Renal pelvis (tissue), 4 donors: ENCODE results near the gene PBRM1. TPM values are rescaled to one million over a fixed set of nuclear protein-coding genes. Genes with fewer than 3 reads are reported as not detected.

ENCODE experiments used
- DNase-seq: peaks from one replicate; pipeline ENCODE4 v3.0.0-alpha.2; 2013
- polyA plus RNA-seq, 3 donors: library from polyadenylated mRNA; unstranded; fragments of 120-200 nt; gene quantifications; one replicate each; pipeline ENCODE4 v1.2.1, GENCODE V29; 2013; ENCODE audit not compliant: insufficient read length in 3 of 3

The PBRM1 gene
- polyA plus RNA-seq, 3 donors: 56.4 to 60.4 (median 59.4) TPM

DNA sequence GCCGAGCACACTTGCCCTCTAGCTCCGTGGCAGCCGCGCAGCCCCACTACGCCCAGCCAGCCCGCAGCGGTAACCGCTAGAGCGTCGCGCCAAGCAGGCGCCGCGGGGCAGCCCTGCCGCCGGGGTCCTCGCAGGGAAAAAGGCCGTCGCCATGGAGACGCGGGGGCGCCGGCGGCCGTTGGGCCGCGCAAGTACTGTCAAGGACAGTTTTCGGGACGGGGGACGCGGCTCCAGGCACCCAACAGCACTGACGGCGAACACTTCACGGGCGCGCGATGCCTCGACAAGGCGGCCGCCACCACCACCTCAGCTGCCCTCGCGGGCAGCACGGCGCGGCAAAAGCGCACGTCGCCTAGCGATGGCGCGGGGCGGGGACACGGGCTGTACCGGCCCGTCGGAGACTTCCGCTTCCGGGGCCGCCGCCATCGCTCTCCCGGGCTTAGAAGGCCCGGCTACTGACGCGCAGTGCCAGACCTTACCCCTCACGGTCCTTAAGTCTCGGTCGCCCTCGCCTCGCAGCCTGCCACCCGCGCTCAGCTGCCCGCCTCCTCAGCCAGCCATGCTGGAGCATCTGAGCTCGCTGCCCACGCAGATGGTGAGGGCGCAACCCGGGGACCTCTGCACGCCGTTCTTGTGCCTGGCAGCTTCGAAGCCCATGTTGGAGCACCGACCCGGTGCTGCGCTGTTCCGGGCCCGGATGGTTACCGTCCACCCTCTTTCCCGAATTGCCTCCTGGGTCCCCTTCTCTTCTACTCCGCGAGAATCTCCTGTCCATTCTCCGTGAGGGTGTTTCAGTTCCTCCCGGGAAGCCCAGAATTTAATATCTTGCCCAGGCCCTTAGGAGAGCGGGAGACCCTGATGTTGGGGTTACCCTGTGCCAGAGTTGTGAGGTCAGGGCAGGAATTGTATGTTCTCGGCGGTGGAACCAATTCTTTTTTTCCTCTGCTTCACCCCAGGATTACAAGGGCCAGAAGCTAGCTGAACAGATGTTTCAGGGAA lies 20.3 kb upstream of the PBRM1 start, which contains the start of the genes GLT8D1 and SPCS1:
Gene GLT8D1, minus strand, starts transcription at position 104 of the 999 bp plus-strand sequence. CDS start 5,331 bp downstream, outside the sequence.
Gene SPCS1, plus strand, starts transcription at position 419 of the 999 bp plus-strand sequence. Its CDS starts 141 bp downstream, at position 560.
- peak; percentile 85 for DNase-seq

DNA sequence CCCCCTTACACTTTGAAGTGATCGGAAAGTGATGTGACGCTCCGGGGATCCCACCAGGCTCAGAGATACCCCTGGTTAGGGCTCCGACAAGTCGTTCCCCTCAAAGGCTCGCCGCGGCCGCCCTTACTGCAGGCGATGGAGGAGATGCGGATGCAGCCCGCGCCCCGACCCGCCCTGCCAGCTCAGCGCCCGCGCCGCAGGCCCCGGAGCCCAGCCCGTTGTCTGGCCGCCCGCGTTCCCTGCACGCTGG lies 19.6 kb upstream of the PBRM1 start:
- DNase-seq: no peak

DNA sequence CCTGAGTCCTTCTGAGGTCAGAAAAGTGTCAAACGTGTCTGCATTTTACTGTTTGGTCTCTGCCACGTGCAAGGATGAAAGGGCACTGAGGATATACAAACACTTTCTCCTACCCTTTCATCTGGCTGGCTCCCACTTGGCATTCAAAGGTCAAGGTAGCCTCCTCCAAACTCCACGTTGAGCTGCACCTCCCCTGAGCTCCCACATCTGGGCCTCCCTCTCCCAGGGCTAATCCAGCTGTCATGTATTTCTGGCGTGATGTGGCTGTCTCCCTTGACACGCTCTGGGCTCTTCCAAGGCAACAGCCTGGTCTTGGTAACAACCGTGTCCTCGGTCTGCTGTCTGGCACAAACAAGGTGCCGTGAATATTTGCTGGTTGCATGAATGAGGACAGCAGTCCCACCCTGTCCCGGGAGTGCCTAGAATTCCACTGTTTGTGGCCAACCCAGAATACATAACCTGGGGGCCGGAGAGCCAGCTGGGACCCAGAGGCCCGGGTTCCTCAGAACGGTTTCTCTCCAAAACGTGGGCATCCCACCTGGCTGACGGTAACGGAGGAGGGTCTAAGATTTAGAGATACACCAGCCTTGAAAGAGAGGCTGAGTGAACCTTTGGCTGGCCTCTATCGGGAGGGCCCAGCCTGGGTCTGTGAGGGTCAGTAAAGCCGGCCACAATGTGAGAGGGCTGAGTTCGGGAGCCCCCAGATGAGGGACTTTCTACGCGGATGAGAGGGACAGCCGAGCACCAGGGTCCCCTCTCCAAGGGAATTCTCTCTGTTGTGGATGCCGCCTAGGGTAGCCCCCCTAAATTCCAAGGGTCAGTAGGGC lies 19.1 kb upstream of the PBRM1 start:
- peak; percentile 31 for DNase-seq

DNA sequence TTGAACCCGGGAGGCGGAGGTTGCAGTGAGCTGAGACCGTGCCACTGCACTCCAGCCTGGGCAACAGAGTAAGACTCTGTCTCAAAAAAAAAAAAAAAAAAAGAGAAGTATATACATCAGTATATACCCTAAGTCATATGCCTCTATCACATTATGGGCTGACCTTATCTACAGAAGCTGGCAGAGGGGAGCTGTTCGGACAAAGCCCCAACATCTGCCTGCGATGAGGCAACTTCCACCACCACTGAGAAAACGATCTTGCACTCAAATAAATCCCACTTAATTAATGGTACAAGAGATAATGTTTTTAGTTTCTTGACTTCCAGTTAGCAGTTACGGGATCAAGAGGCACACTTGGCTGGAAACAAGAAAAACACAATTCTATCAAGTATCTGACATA lies 17.6 kb upstream of the PBRM1 start:
- no peak for DNase-seq

DNA sequence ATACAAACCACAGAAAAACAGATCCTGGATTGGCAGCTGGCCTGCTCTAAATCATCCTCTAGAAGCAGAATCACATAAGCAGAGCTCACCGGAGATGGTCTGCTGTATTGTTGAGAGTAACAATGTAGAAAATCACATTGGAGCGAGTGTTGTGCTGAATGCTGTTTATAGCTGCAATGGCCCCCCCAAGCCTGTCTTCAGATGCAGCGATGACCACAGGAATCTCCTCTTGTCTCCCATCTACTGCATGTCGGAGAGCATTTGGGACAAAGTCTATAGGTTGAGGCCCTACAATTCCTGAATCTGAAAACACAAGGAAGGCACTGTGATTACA lies 11.9 kb upstream of the PBRM1 start:
- no peak for DNase-seq

DNA sequence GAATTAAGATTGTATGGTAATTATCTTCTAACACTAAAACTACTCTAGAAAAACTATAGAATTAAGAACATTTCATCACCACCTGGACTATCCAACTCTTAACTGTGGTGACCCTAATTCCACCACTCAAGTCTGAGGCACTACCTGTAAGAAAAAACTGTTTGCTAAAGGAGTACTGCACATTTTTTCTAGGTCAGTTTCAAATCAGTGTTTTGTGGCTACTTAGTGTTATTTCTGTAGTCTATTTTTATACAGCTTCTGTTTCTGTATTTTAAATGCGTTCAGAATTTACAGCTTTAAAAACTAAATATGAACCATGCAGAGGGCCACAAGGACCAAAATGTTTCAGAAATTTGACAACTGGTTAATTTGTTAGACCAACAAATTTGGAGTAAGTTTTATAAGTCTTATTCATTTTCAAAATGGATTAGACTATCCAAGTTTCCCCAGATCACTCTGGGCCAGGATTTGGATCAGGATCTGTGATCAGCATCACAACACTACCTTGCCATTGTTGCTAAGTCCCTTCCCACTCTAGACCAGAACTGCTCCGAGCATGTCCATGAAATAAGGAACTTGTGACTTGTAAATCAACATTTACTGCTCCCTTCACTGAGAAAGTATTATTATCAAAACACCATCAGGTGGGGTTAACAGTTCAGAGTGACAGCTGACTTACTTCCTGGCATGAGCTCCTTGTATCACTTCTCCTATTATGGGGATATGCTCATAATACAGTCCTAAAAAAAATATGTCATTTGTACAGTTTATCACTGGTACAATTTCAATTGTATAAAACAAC lies 11.3 kb upstream of the PBRM1 start:
- DNase-seq: no peak

DNA sequence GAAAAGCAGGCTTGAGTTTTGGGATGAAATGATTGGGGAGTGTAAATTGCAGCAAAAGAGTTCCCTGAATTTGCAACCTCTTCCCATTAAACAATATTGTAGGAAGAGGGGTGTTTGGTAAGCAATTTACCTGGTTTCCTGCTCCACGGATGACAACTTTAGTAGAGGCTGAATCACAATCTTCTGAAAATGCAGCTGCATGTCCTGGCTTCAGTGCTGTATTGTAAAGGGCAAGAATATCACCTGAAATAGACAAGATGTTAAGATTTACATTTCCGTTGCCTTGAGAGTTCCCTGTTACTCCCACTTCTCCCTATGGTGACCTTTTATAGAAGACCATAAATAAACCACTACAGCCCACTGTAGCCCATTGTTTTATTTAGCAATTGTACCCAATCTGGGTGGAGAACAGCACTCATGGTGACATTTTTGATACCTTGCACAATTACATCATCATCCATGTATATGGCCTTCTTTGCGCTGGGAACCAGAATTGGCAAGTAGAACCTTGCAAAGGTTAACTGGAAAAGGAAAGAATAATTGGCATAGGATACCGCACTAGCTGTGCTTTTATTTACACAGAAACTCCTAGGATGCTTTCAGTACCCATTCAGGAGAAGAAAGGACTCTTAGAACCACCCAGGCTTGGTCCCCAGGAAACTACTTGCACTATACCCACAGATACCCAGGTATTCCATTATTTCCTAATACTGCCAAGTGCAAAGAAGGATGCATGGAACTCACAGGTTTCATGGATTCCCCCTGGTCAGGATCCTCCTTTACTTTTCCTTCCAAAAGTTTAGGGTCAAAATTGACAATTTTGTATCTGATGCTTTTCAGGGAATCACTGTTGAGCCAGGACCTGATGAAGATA lies 10.3 kb upstream of the PBRM1 start:
- no peak for DNase-seq

DNA sequence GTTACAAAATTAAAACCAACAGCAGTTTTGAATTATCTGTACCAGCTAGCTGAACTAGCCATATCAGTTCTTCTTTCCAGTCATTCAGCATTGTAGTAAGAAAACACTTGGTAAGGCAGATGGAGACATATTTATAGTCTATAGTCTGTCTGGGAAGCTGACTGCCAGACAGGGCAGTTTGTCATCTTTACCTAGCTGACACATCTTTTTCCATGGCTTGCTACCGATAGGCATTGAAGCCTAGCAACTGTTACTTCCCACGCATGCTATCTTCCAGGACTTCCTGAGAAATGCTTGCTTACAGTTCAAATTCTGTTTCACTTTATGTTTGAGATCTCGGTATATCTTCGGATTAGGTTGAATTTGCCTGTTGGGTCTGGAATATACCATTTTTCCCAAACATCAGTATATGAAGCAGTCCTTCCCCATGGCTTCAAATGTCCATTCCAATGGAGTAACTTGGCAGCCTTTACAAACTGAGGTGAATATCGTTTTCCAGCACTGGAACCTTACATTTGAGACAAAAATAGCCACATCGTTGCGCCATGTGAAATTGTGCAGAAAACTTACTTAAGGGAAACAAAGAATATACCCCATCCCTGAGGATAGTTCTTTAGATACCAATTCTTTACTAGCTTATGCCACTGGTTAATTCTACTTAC lies 8.9 kb upstream of the PBRM1 start:
- DNase-seq: no peak

DNA sequence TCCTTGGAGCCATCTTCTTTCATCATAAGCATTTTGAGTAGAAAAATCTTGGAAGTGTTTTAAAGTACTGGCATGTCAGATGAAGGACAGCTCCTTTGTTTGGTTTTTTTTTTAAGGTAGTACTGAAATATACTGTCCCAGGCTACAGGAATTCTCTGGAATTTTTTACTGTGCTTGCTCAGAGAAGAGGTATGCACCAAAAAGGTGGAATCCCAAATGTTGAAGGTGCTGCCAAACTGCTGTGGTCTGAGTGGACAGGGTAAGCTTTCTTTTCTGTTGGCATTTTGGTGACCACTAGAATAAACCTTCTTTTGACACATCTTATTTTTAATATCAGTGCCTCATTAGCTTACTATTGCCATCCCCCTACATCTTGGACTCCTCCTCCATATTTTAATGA lies 7.4 kb upstream of the PBRM1 start:
- no peak for DNase-seq

DNA sequence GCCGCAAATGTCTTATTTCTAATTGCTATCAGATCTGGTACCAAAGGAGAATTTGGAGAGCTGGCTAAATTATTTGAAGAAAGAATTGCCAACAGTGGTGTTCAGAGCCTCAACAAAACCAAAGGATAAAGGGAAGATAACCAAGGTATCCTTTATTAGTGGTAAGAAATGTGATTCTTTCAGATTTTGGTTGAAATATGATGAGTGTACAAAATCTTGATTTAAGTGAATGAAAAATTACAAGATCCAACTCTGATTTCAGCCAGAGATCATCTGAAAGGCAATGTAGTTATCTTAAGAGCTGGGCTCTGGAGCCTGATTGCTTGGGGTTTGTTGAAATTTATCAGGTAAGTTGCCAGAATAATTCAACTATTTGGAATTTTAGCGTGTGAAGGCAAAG lies 4.8 kb upstream of the PBRM1 start:
- DNase-seq: no peak

DNA sequence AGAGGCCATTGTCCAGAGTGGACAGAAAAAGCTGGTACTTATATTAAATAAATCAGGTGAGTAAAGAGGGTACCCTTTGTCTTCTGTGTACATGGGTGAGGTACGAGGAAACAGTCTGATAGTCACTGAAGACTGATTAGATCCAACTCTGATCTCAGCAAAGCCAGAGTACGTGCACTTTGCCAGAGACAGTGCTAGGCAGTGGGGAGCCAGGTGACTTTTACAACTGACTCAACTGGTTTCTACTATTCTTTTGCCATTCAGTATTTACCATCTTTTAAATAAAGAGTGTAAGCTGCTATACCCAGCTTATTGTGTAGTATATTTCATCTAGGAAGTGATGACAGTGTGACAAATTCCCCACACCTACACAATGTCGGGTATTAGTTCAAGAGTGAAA lies 3.4 kb upstream of the PBRM1 start:
- no peak for DNase-seq

DNA sequence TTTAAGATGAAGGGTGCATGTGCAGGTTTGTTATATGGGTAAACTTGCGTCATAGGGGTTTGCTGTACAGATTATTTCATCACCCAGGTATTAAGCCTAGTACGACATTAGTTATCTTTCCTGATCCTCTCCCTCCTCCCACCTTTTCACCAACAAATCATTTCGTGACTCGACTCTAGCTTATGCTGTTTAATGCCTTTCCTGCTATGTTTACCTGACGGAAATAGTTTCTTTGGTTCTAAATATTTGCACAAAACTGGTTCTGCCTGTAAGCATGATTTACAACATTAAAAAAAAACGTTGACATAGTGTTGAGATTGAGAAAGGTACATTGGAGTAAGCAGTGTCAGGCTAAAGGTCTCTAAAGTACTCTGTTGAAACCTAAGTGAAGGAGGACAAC lies 2.6 kb upstream of the PBRM1 start:
- no peak for DNase-seq

DNA sequence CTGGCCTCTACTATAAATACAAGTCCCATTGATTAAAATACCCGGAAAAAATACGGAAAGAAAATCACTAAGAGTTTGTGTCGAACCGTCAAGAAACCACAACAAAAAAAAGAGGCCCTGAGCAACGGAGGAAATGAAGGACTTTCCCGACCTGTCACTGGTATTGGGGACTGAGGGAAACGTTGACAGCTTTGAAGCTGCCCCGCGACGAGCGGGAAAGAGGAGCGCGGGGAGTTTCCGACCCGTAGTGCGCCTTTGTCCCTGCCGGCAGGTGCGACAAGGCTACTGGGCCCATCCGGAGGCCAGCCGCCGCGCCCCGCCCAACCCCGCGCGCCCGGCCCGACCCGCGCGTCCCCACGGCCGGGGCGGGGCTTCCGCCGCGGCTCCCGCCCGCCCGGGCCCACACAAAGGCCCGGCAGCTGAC lies 416 bp downstream of the PBRM1 start:
- DNase-seq: peak; percentile 73

DNA sequence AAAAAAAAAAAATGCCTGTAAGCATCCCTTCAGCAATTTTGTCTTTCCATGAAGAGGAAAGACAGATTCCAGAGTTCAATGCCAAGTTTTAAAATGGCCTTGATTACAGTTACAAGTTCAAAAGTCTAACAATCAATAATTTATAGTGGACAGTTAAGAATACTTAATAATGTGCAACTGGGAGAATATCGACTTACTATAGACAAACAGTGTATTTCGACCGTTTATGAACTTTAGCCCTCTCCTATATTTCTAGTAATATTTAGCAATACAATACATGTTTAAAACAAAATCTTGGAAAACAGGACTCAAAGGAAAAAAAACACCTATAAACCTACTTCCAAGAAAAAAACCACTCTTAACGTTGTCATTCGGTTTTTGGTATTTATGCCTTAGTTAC lies 1.5 kb downstream of the PBRM1 start:
- DNase-seq: no peak

DNA sequence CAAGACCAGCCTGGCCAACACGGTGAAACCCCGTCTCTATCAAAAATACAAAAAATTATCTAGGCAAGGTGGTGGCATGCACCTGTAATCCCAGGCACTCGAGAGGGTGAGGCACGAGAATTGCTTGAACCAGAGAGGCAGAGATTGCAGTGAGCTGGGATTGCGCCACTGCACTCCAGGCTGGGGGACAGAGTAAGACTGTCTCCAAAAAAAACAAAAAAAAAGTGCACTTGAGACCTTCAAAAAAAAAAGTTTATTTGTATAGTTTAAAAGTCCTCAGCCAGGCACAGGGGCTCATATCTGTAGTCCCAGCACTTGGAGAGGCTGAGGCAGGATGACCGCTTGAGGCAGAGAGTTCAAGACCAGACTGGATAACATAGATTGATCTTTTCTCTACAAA lies 2.1 kb downstream of the PBRM1 start:
- no peak for DNase-seq

DNA sequence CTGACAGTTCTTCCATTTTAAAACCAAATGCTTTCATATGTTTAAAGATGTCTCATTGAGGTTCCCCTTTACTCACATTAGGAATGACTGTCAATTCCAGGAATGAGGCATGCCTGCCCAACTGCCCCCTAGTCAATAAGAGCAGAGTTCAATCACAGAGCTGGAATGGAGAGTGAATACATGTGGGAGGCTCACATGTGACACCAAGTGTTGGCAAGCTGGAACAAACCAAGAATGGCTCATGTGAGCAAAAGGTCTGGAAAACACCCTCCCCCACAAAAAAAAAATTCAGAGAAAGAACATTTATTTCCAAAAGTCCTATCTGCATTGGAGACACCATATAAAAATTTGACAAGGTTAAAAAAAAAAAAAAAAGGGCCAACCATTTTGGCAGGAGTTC lies 3.7 kb downstream of the PBRM1 start:
- DNase-seq: peak; percentile 24

DNA sequence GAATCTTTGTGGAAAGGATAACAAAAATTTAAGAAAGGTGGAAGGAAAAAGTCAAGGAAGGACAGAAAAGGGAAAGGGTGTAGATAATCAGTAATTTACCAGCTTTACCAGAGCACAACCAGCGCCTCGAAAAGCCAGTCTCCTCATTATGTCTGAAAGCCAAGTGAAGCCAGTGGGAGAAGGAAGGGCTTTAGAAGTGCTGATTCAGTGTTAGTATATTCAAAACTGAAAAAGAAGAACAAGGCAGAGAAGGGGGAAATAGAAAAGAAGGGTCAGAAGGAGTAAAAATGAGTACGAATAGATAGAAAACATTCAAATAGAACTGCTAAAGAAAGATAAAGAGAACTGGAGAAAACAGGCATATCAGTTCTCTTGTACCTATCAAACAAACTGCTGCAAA lies 4.1 kb downstream of the PBRM1 start:
- no peak for DNase-seq

DNA sequence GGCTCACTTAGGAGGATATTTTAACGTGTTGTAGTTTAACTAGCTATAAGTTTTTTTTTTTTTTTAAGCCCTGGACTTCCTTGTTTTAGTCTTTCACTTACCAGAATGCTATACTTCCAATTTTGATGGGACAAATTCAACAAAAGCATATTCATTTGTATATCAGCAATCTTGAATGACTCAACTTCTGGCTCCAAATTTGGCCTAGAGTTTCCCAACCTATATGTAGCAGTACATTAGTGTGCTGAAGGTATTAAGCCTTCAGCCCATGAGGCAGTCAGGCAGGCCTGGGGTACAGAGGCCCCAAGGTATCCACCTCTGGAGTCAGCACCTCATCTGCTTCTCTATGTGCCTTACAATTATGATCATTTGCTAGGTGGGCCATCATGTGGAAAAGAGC lies 5.9 kb downstream of the PBRM1 start:
- no peak for DNase-seq

DNA sequence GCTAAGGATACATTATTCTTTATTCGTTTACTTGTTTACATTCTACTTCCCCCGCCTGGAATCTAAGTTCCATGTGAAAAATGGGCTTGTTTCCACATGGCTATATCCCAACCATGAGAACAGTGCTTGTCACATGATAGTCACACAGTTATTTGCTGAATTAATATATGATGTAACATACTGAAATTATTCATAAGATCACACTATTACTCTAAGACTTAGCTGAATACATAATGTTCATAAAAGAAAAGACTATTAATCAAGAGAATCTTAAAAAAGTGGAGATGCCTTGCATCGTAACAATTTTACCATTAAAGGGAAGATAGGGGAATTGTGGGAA lies 6.5 kb downstream of the PBRM1 start:
- DNase-seq: no peak

DNA sequence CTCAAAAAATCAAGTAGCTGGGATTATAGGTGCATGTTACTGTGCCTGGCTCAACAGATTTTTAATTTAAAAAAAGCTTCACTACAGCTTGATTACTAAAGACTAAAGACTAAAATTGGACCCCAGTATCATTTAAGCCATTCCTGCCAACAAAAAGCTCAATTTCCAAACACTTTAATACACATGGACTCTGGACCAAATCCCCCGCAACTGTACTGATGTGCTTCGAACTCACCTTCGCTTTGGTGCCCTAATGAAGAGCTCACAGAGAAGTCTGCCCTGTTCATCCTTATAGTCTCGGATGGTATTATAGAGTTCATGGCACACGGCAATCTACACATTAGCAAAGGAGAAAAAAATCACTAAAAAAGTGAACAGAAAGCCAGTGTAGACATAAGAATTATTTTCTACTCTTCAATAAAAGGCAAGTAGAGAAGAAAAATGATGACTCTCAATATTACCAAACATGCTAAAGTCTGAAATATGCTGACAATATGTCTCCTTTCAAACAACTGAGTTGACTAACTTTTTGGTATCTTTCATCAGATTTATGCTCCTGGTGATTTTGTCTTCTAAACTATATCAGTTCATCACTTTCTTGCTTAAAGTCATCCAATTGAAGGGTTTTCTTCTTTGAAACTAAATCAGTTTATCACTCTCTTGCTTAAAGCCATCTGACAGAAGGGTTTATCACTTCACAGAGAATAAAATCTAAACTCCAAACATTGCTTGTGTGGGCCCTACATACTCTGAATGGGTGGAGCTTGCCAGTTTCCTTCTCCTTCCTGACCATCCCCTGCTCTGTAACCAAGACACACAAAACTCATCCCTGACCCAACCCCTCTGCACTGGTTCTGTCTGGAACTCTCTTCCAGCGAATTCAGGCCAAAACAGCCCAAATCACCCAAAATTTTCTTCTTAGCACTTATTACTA lies 7.2 kb downstream of the PBRM1 start:
- no peak for DNase-seq
